ENCODE results near the gene GPR153.

GRCh38 chr1:6210591-6211355, 50.1 kb downstream of the GPR153 start:
- TF ChIP-seq, protein P1, sequence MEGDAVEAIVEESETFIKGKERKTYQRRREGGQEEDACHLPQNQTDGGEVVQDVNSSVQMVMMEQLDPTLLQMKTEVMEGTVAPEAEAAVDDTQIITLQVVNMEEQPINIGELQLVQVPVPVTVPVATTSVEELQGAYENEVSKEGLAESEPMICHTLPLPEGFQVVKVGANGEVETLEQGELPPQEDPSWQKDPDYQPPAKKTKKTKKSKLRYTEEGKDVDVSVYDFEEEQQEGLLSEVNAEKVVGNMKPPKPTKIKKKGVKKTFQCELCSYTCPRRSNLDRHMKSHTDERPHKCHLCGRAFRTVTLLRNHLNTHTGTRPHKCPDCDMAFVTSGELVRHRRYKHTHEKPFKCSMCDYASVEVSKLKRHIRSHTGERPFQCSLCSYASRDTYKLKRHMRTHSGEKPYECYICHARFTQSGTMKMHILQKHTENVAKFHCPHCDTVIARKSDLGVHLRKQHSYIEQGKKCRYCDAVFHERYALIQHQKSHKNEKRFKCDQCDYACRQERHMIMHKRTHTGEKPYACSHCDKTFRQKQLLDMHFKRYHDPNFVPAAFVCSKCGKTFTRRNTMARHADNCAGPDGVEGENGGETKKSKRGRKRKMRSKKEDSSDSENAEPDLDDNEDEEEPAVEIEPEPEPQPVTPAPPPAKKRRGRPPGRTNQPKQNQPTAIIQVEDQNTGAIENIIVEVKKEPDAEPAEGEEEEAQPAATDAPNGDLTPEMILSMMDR (IDR thresholded peaks at IDR 0.05): no peak
- TF ChIP-seq POLR2A (IDR thresholded peaks at IDR 0.05) (no peak), POLR2AphosphoS5 (IDR thresholded peaks at IDR 0.05) (no peak)
